Left renal pelvis (tissue), 4 donors: ENCODE data around the gene VPS45. TPM values are rescaled to one million over a fixed set of nuclear protein-coding genes. Genes with fewer than 3 reads are reported as not detected.
"Not testable (repeated sequence)": the region's sequence is repeated elsewhere in the genome, so short reads cannot be mapped to it uniquely, and the experiment has no call there.

ENCODE experiments used
- DNase-seq, 4 donors: peaks; one replicate each; pipeline ENCODE4 v3.0.0-alpha.2; 2013; ENCODE audit warnings: low read depth in 4 of 4, low spot score in 3 of 4
- polyA plus RNA-seq, 4 donors: library from polyadenylated mRNA; unstranded; fragments of 120-200 nt; gene quantifications; one replicate each; pipeline ENCODE4 v1.2.1, GENCODE V29; 2013; ENCODE audit not compliant: insufficient read length in 4 of 4

VPS45 gene
- 10 to 100 TPM; 64.1 to 83.9 (median 67.2) TPM for polyA plus RNA-seq

GRCh38 chr1:150067184-150068108, at the start of gene VPS45:
TSS of gene VPS45 (plus strand) at chr1:150067776. CDS start at chr1:150067858, 82 bp downstream.
- DNase-seq = peak; percentile 84 to 90 (median 88)

GRCh38 chr1:150018165-150018564, 49.4 kb upstream of the VPS45 start:
- DNase-seq = no peak

- no peak for DNase-seq
Measured at GRCh38 chr1:150020711-150021110, 46.9 kb upstream of the VPS45 start.

- DNase-seq = no peak
Measured at GRCh38 chr1:150021191-150021694, 46.3 kb upstream of the VPS45 start.

- no peak for DNase-seq
Measured at GRCh38 chr1:150022357-150022756, 45.2 kb upstream of the VPS45 start.

GRCh38 chr1:150024156-150024555, 43.4 kb upstream of the VPS45 start:
- DNase-seq = no peak

- DNase-seq = no peak
Measured at GRCh38 chr1:150028322-150028721, 39.3 kb upstream of the VPS45 start.

GRCh38 chr1:150034336-150034735, 33.2 kb upstream of the VPS45 start:
- no peak for DNase-seq

- DNase-seq = no peak
Measured at GRCh38 chr1:150049926-150050325, 17.6 kb upstream of the VPS45 start.

- DNase-seq = no peak
Measured at GRCh38 chr1:150051089-150051373, 16.5 kb upstream of the VPS45 start.

- DNase-seq = not testable (repeated sequence)
Measured at GRCh38 chr1:150051905-150052412, 15.6 kb upstream of the VPS45 start.

- no peak for DNase-seq
Measured at GRCh38 chr1:150053926-150054325, 13.7 kb upstream of the VPS45 start.

GRCh38 chr1:150055507-150055906, 12.1 kb upstream of the VPS45 start:
- not testable (repeated sequence) for DNase-seq

- no peak for DNase-seq
Measured at GRCh38 chr1:150056407-150056806, 11.2 kb upstream of the VPS45 start.

GRCh38 chr1:150060260-150060659, 7.3 kb upstream of the VPS45 start:
- no peak for DNase-seq

GRCh38 chr1:150061632-150062101, 5.9 kb upstream of the VPS45 start:
- peak in 3 of 4 donors; percentile 33 to 56 (median 33) for DNase-seq

GRCh38 chr1:150062113-150062512, 5.5 kb upstream of the VPS45 start:
- no peak for DNase-seq

- DNase-seq = no peak
Measured at GRCh38 chr1:150065184-150065871, 2.2 kb upstream of the VPS45 start.

GRCh38 chr1:150066328-150066727, 1.2 kb upstream of the VPS45 start:
- no peak for DNase-seq

GRCh38 chr1:150066838-150067183, 765 bp upstream of the VPS45 start:
- DNase-seq = no peak

- DNase-seq = no peak
Measured at GRCh38 chr1:150068109-150068435, 496 bp downstream of the VPS45 start.

GRCh38 chr1:150069923-150070322, 2.3 kb downstream of the VPS45 start:
- no peak for DNase-seq
